Fibroblast of the aortic adventitia (primary cell): ENCODE measurements around the gene USP54. TPM values are rescaled to one million over a fixed set of nuclear protein-coding genes. Genes with fewer than 3 reads are reported as not detected.

Experiments used
- DNase-seq: peaks from one replicate; pipeline ENCODE4 v3.0.0-alpha.2; 2010; ENCODE audit warnings: low read depth
- H3K4me3 ChIP-seq: 2 replicates; pipeline ENCODE4 v1.5.1; 2011; ENCODE audit warnings: low read depth, mild to moderate bottlenecking, control low read depth, low read length, moderate library complexity
- total RNA-seq: library from RNA; depleted of rRNA; stranded (reverse); fragments of >200 nt; gene quantifications from 2 replicates; pipeline ENCODE4 v1.2.3, GENCODE V29; 2012; ENCODE audit warnings: low replicate concordance
- TF ChIP-seq, protein P1 (sequence below): IDR thresholded peaks from 2 replicates; pipeline ENCODE4 v1.5.1; 2011; ENCODE audit warnings: mild to moderate bottlenecking, low read length, control low read depth, inconsistent platforms; ENCODE audit not compliant: insufficient read depth

USP54 gene
- total RNA-seq, 1 donor, result 14.8 TPM

- TF ChIP-seq, protein P1, sequence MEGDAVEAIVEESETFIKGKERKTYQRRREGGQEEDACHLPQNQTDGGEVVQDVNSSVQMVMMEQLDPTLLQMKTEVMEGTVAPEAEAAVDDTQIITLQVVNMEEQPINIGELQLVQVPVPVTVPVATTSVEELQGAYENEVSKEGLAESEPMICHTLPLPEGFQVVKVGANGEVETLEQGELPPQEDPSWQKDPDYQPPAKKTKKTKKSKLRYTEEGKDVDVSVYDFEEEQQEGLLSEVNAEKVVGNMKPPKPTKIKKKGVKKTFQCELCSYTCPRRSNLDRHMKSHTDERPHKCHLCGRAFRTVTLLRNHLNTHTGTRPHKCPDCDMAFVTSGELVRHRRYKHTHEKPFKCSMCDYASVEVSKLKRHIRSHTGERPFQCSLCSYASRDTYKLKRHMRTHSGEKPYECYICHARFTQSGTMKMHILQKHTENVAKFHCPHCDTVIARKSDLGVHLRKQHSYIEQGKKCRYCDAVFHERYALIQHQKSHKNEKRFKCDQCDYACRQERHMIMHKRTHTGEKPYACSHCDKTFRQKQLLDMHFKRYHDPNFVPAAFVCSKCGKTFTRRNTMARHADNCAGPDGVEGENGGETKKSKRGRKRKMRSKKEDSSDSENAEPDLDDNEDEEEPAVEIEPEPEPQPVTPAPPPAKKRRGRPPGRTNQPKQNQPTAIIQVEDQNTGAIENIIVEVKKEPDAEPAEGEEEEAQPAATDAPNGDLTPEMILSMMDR, result no peak
- no peak overlapping the region for H3K4me3 ChIP-seq
- no peak for DNase-seq
Observed at GRCh38 chr10:73609116-73609515, 18.0 kb upstream of the USP54 start.

- DNase-seq, result no peak
- TF ChIP-seq, protein P1, result no peak
- no peak overlapping the region for H3K4me3 ChIP-seq
Observed at GRCh38 chr10:73601486-73601921, 10.4 kb upstream of the USP54 start.

DNA sequence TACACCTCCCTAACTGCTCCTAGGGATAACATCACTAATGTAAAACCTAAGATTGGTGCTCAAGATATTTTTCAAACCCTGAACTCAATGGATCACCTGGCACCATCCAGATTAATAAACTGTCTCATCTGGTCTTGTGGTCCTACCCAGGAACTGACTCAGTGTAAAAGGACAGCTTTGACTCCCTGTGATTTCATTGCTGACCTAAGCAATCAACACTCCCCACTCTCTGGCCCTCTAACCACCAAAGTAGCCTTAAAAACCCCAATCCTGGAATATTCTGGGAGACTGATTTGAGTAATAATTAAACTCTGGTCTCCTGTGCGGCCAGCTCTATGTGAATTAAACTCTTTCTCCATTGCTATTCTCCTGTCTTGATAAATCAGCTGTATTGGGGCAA is 6.2 kb upstream of the USP54 start:
- H3K4me3 ChIP-seq, result no peak overlapping the region
- no peak for DNase-seq
- TF ChIP-seq, protein P1, result no peak

- TF ChIP-seq, protein P1, result no peak
- no peak overlapping the region for H3K4me3 ChIP-seq
- DNase-seq, result no peak
Observed at GRCh38 chr10:73593812-73594211, 2.7 kb upstream of the USP54 start.

- DNase-seq, result no peak
- no peak overlapping the region for H3K4me3 ChIP-seq
- TF ChIP-seq, protein P1, result no peak
Observed at GRCh38 chr10:73593110-73593509, 2.0 kb upstream of the USP54 start.

DNA sequence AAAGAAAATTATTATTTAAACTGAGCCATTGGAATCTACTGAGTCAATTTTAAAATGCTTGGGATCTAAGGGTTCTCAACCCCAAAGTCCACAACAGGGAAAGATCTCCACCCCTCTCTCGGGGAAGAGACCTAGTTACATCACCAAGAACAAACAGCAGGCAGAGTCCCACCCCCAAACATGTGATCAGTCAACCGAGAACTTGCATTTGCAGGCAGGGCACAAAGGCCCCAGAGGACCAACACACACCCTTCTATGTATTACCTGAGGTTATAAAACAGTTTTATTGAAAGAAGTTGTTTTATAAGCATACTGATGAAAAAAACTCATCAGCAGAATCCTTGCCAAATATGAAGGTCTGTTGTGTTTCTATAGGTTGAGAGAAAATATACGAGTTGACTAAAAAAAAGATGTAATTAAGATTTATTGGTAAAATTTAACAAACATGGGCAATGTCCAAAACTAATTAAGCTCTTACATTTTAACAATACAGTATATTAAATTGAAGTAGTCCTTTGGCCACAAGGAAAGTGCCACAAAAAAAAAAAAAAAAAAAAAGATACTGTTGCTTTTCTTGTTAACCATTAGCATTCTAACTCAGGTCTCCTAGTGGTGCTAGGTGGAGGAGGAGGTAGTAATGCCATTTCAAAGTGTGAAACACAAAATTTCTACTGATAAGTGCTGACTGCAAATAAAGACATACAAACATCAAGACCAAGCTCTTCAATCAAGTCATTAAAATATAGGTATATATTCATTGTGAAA is 975 bp upstream of the USP54 start:
- no peak overlapping the region for H3K4me3 ChIP-seq
- TF ChIP-seq, protein P1, result no peak
- DNase-seq, result peak; percentile 16

DNA sequence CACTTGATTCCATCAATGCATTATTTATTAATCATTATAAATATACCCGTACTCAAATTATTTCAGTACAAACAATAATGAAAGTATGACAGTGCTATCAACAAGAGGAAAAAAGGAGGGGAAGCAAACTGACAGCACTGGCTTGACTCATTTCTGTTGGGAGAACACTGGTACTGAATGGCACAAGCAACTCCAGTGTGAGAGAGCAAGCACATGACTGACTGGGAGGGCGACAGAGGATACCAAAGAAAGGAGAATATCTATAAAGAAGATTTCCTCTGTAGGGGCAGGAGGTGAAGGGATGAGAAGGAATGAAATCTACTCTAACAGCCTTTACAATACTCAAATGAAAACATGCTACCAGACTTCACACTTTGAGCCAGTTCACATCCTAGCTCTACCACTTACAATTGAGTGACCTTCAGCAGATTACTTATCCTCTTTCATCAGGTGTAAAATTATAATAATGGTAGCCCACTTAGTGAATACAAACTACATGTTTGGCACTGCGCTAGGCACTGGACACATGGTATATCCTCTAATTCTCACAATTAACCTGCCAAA is 1.5 kb downstream of the USP54 start:
- no peak overlapping the region for H3K4me3 ChIP-seq
- TF ChIP-seq, protein P1, result no peak
- DNase-seq, result no peak
